ENCODE results near the gene GPX7.

Gene GPX7

DNA sequence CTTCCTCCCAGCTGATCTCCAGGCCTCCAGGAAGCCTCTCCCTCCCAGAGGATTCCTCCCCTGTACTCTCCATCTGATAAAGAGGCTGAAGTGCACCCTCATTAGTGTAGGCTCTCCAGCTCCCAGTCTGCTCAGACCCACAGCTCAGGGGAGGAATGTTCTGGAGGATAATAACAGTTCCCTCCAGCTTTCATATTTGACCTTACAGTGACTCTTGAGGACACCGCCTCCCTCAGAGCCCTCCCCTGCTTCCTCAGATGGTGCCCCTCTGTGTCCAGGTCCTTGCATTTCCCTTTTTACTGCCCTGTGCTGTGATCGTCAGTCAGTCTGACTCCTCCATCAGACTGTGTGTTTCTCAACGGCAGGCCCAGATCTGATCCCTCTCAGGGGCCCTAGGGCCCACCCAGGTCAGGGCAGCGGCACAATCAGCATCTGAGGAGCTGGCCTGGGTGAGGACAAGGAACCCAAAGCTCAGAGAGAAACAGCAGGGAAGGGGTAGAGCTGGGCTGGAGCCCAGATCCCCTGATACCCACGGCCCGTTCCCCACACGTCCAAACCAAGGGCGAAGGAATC lies 29.7 kb downstream of the GPX7 start:
- no peak for DNase-seq

- DNase-seq: no peak
Measured at GRCh38 chr1:52632732-52633290, 30.6 kb downstream of the GPX7 start, which contains the start of gene SHISAL2A. Gene SHISAL2A (plus strand): TSS chr1:52633168. CDS start chr1:52633494, 326 bp downstream.

GRCh38 chr1:52633291-52633754 lies 31.2 kb downstream of the GPX7 start:
- DNase-seq: no peak

DNA sequence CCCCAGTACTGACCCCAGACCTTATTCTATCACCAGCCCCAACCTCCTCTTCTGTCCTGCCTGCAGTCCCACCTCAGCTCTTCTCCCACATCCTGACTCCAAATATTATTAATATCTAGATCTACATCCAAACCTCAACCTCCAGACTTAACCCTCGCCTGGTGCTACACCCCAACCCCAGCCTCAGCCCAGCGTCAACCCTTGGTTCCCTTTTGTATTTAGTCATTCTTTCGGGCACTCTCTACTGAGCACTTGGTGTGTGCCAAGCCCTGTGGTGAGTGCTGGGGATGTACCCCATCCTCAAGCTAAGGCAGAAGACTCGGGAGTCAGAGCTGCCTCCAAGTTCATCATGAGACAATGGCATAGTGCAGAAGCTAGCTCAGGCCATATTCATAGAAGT lies 31.9 kb downstream of the GPX7 start:
- DNase-seq: no peak

GRCh38 chr1:52635321-52636089 lies 33.3 kb downstream of the GPX7 start:
- no peak for DNase-seq

DNA sequence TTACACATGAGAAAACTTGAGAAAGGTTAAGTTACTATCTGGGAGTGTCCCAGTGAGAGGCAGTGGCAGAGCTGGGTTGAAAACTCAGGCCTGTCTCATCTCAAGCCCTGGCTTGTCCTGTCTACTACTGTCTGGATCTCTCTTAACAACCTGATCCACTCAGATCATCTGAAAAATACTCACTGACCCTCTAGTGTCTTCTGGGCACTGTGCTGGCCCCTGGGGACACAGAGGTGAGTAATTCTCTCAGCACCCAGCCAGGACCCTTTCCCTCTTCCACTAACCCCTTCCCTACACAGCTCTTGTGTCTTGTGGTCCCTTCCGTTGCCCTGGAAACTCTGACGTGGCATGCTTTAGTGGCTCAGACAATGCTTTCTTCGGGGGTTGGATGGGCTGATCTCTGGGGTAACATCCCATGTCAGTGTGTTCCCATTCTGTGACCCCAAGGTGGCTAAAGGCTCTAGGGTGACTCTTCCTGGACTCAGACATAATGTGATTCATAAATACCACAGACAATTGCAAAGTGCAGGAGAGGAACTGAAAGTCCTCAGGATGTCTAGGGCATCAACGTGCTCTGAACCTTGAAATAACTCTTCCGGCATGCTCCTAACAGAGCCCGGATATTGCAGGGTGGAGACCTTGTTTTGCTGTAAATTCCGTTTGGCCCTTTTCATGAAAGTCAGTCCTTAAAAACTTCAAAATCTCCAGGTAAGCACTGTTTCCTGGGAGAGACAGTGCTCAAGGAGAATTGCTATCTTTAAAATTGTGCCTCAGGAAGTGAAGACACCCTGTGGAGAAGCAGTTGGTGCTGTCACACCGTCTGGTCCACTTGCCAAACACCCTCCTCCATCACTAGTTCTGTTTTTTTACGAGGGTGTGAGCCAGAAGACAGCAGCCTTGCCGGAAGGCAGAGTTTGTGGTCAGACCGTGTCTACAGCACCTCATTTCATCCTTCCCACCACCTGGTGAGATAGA lies 34.8 kb downstream of the GPX7 start:
- DNase-seq: no peak

GRCh38 chr1:52637946-52638345 lies 35.8 kb downstream of the GPX7 start:
- no peak for DNase-seq

DNA sequence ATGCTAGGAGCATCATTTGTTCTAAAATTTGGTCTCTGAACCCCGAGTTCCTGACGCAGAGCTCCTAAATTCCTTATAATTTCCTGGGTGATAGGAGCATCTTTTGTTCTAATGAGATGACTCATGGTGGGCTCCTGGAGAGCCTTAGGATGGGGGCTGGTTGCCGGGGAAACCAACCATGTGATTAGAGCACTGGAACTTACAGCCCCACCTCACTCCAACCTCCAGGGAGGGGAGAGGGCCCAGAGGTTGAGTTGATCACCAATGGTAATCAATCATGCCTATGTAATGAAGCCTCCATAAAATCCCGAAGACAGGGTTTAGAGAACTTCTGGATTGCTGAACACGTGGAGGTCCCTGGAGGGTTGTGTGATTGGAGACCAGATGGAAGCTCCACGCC lies 38.5 kb downstream of the GPX7 start:
- no peak for DNase-seq

DNA sequence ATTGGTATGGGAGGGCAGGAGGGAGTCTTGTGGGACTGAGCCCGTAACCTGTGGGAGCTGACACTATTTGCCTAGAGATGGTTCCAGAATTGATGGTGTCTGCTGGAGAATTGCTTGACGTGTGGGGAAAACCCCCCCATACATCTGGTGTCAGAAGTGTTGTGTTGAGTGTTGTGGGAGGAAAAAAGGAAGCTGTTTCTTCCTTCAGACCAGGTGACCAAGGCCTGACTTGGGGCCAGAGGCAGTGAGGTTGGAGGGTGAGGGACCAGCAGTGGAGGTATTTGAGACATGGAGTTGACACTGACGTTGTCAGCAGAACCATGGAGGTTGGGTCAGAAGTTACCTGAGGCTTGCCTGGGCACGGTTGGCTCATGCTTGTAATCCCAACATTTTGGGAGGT lies 39.1 kb downstream of the GPX7 start:
- no peak for DNase-seq

GRCh38 chr1:52645261-52645660 lies 43.1 kb downstream of the GPX7 start:
- DNase-seq: no peak

DNA sequence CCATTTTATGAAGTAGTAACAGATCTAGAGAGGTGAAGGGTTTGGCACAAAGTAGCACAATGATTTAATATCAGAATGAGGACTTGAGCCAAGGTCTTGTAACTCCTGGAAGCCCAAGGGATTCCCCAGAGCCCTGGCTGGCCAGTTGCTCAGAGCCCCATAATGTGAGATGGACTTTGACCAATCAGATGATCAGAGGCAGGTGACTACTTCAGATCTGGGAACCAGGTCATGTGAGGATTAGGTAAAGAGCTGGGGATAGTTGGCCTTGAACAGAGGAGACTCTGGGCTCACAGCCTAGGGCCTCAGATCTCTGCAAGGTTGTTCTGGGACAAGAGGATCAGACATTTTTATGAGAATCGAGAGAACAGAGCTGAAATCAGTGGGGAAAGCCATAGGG lies 49.7 kb downstream of the GPX7 start:
- DNase-seq: no peak

DNA sequence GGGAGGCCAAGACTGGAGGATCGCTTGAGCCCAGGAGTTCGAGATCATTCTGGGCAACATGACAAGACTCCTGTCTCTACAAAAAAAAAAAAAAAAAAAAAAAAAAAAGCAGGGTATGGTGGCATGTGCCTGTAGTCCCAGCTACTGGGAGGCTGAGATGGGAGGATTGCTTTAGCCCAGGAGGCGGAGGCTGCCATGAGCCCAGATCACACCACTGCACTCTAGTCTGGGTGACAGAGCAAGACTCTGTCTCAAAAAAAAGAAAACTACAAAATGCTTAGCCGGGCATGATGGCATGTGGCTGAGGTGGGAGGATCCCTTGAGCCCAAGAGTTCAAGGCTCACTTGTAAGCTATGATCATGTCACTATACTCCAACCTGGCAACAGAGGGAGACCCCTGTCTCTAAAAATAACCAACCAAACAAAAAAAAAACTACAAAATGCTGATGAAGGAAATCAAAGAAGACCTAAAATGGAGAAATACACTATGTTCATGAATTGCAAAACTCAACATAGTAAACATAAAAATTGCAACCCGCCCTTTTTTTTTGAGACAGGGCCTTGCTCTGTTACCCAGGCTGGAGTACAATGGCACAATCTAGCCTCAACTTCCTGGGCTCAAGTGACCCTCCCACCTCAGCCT lies 51.2 kb downstream of the GPX7 start:
- no peak for DNase-seq

DNA sequence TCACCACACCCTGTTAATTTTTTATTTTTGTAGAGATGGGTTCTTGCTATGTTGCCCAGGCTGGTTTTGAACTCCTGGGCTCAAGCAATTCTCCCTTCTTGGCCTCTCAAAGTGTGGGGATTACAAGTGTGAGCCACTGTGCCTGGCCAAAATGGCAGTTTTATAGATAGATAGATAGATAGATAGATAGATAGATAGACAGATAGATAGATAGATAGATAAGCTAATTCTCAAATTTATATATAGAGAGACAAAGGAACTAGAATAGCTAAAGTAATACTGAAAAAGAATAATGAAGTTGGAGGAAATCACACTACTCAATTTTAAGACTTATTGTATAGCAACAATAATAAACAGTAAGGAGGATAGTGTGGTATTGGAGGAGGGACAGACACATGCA lies 51.9 kb downstream of the GPX7 start:
- no peak for DNase-seq

DNA sequence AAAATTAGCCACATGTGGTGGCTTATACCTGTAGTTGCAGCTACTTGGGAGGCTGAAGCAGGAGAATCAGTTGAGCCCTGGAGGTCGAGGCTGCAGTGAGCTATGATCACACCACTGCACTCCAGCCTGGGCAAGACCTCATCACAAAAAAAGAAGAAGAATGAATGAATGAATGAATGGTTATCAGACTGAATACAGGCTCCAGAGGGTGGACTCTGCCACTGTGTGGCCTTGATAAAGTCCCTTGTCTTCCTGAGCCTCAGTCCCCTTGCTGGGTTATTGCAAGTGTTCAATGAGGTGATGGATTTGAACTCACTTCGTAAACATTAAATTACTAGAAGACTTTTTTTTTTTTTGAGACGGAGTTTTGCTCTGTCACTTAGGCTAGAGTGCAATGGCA lies 55.5 kb downstream of the GPX7 start:
- DNase-seq: no peak
